G401.6 (cell line): ENCODE data around the gene PAK1IP1.
"Not testable (repeated sequence)": the region's sequence is repeated elsewhere in the genome, so short reads cannot be mapped to it uniquely, and the experiment has no call there.

Experiments used
- FAIRE-seq: peaks from 2 replicates; lab custom pipeline; 2012; peaks lifted over from hg19 to GRCh38; lab: Jason Lieb, UNC

The PAK1IP1 gene

DNA sequence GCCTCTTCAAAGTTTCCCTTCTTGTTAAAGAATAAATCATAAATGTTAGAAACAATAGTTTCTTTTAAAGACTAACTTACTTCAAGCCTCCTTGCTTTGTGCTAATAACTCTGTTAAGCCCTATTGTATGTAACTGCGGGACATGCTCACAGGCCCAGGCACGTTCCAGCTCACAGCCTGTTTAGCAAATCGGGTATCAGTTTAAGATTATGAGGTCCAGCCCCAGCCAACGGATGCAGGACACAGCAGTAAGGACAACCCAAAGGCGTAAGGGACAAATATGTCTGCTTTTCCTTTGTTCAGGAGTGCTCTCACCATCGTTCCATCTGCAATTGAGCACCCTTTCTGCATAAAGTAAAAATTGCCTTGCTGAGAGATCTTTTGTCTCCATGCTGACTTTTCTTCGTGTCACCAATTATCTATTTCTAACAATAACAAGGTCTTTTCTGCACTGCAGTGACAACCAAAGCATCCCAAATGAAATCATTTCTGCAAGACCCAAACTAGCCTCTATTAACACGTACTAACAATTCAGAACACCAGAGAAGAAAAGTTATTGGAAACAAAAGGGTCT lies 1.7 kb upstream of the PAK1IP1 start:
- FAIRE-seq = no peak

GRCh38 chr6:10695086-10695657 lies 400 bp downstream of the PAK1IP1 start:
- FAIRE-seq = no peak

GRCh38 chr6:10696655-10697054 lies 1.9 kb downstream of the PAK1IP1 start:
- no peak for FAIRE-seq

DNA sequence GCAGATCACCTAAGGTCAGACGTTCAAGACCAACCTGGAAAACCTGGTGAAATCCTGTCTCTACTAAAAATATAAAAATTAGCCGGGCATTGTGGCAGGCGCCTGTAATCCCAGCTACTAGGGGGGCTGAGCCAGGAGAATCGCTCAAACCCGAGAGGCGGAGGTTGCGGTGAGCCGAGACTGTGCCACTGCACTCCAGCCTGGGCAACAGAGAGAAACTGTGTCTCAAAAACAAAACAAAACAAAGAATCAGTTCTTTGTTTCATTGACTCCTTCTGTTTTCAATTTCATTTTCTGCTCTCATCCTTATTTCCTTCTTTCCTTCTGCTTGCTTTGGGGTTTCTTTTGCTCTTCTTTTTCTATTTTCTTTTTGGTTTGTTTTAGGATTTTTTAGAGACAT lies 19.2 kb downstream of the PAK1IP1 start:
- FAIRE-seq = no peak

DNA sequence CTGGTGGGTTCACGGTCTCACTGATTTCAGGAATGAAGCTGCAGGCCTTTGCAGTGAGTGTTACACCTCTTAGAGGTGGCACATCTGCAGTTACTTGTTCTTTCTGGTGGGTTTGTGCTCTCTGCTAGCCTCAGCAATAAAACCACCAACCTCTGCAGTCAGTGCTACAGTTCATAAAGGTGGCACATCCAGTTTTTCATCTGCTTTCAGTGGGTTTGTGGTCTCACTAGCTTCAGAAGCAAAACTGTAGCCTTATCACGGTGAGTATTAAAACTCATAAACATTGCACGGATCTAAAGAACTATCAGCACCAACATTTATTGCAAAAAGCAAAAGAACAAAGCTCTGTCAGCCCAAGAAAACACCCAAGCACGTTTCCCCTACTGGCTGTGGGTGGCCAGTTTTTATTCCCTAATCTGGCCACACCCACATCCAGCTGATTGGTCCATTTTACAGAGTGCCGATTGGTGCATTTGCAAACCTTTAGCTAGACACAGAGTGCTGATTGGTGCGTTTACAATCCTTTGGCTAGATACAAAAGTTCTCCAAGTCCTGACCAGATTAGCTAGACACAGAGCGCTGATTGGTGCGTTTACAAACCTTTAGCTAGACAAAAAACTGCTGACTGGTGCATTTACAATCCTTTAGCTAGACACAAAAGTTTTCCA lies 24.7 kb downstream of the PAK1IP1 start:
- no peak for FAIRE-seq

DNA sequence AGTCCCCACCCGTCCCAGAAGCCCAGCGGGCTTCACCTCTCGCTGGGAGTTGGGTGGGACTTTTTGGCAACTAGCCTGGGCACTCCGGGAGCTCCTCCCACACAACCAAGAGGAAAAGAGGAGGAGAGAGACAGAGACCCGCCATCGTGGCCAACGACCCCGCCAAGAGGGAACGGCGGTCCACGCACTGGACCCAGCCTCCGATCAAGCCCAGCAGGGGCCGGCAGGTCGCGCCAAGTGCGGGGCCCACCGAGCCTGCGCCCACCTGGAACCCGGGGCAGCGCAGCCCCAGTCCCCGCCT lies 25.1 kb downstream of the PAK1IP1 start:
- FAIRE-seq = no peak

- no peak for FAIRE-seq
These were observed 25.6 kb downstream of the PAK1IP1 start for GRCh38 chr6:10720265-10720959.

DNA sequence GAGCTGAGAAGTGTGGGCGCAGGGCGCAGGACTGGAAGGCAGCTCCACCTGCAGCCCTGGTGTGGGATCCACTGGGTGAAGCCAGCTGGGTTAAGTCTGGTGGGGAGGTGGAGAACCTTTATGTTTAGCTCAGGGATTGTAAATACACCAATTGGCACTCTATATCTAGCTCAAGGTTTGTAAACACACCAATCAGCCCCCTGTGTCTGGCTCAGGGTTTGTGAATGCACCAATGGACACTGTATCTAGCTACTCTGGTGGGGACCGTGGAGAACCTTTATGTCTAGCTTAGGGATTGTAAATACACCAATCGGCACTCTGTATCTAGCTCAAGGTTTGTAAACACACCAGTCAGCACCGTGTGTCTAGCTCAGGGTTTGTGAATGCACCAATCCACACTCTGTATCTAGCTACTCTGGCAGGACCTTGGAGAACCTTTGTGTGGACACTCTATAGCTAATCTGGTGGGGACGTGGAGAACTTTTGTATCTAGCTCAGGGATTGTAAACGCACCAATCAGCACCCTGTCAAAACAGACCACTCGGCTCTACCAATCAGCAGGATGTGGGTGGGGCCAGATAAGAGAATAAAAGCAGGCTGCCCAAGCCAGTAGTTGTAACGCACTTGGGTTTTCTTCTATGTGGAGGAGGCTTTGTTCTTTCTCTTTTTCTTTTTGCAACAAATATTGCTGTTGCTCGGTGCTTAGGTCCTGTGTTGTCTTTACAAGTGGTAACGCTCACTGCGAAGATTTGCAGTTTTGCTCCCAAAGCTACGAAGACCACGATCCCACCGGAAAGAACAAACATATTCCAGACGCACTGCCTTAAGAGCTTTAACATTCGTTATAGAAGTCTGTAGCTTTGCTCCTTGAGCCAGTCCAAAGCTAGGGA lies 26.4 kb downstream of the PAK1IP1 start:
- FAIRE-seq = not testable (repeated sequence)

- no peak for FAIRE-seq
These were observed 27.2 kb downstream of the PAK1IP1 start for GRCh38 chr6:10721850-10722569.

GRCh38 chr6:10722570-10722819 lies 27.7 kb downstream of the PAK1IP1 start:
- FAIRE-seq = no peak

DNA sequence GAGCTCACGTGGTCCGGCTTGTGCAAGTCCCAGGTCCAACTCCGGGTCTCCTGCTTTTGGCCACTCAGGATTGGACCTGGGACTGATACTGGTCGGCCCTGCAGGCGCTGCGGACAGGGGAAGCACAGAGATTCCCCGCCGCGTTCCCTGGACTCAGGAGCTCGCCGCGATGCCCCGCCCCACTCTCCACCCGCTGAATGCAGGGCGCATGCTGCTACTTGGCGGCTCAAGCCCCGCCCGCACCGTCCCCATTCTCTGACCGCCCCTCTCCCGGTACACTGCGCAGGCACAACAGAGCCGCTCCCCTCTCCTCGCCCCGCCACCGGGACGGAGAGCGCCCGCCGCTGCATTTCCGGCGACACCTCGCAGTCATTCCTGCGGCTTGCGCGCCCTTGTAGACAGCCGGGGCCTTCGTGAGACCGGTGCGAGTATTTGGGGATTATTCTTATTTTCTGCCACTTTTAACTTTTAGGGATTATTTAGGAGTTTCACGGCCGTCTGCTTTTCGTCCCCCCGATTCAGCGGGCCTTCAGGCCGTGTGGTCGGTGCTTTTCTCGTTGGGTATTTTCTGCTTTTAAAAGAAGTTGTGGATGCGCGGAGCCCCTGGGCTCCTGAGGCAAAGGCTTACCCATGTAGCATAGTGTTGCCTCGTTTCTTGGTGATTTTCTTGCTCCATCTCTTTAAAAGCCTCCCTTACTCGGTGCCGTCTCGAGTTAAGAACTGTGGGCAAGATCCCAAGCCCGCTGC lies 28.2 kb downstream of the PAK1IP1 start, which contains the start of gene TMEM14C:
Gene TMEM14C, plus strand, starts transcription at position 251 of the 747 bp plus-strand sequence. CDS start 1,544 bp downstream, outside the sequence.
- peak; percentile 95 for FAIRE-seq

DNA sequence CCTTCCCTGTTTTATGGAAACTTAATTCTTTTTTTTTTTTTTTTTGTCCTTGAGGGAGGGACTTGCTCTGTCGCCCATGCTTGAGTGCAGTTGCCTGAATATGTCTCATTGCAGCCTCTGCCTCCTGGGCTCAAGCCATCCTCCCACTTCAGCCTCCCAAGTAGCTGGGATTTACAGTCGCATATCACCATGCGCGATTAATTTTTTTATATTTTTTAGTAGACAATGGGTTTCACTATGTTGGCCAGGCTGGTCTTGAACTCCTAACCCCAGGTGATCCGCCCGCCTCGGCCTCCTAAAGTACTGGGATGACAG lies 28.8 kb downstream of the PAK1IP1 start:
- no peak for FAIRE-seq

- no peak for FAIRE-seq
These were observed 30.3 kb downstream of the PAK1IP1 start for GRCh38 chr6:10725044-10725443.

DNA sequence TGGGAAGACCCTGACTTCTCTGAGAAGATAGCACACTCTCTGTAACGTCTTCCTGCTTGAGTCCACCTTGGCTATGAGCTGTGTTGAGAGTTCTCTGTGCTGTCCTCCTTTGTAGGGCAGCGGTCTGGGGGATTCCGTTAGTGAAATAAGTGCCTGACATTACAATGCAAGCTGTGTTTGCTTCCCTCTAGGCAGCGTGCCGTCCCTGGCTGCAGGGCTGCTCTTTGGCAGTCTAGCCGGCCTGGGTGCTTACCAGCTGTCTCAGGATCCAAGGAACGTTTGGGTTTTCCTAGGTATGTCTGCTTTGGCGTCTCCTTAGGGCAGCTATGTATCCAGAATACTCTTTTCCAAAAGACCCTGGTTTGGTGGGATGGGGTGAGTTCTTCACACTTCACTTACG lies 30.9 kb downstream of the PAK1IP1 start:
- no peak for FAIRE-seq

- no peak for FAIRE-seq
These were observed 35.5 kb downstream of the PAK1IP1 start for GRCh38 chr6:10730254-10730653.

DNA sequence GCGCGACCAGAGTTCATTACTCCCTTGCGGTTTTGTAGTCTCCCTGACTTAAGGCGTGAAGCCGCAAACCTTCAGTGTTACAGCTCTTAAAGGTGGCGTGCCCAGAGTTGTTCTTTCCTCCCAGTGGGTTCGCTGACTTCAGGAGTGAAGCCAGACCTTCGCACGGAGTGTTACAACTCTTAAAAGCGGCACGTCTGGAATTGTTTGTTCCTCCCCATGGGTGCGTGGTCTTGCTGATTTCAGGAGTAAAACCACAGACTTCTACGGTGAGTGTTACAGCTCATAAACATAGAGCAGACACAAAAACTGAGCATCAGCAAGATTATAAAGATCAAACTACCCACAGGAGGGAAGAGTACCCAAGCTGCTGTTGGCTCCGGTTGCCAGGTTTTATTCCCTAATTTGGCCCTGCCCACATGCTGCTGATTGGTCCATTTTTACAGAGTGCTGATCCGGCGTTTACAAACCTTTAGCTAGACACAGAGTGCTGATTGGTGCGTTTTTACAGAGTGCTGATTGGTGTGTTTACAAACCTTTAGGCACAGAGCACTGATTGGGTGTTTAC lies 38.5 kb downstream of the PAK1IP1 start:
- peak; percentile 13 for FAIRE-seq

GRCh38 chr6:10733863-10734262 lies 39.1 kb downstream of the PAK1IP1 start:
- FAIRE-seq = no peak

DNA sequence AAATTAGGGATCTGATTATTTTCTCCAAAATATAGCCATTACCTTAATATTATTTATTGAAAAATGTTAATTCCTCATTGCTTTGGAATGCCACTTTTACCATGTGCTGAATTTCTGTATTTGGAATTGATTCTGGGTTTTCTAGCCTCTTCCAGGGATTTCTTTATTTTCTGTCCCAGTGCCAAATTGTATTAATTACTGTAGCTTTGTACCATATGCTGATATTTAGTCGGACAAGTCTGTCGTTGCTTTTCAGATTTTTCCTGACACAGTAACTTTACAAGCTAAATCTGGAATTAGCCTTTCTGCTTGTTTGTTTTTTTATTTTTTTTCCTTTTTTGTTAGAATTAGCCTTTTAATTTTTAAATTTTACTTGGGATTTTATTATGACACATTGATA lies 42.0 kb downstream of the PAK1IP1 start:
- no peak for FAIRE-seq

GRCh38 chr6:10740061-10740460 lies 45.3 kb downstream of the PAK1IP1 start:
- no peak for FAIRE-seq

GRCh38 chr6:10741643-10742042 lies 46.9 kb downstream of the PAK1IP1 start:
- FAIRE-seq = not testable (repeated sequence)

GRCh38 chr6:10742251-10742650 lies 47.5 kb downstream of the PAK1IP1 start:
- no peak for FAIRE-seq
